ENCODE results near the gene MOV10L1.
"Not testable (repeated sequence)": the region's sequence is repeated elsewhere in the genome, so short reads cannot be mapped to it uniquely, and the experiment has no call there.

Gene MOV10L1

DNA sequence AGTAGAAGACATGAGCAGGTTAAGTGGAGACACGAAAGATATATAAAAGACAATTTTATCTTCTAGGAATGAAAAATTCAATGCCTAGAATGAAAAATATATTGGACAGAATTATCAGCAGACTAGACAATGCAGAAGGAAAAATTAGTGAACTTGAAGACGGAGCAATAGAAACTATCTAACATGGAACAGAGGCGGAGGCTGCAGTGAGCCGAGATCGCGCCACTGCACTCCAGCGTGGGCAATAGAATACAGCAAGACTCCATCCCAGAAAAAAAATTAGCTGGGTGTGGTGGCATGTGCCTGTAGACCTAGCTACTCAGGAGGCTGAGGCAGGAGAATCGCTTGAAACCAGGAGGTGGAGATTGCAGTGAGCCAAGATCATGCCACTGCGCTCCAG lies 47.5 kb downstream of the MOV10L1 start:
- not testable (repeated sequence) for H3K4me1 ChIP-seq (ENCODE audit: control insufficient read depth, low read depth, low read length); H2BK5ac ChIP-seq (ENCODE audit: low read length); H3K4me3 ChIP-seq (ENCODE audit: low read length); H3K23ac ChIP-seq (ENCODE audit: low read length); H3K56ac ChIP-seq (ENCODE audit: low read length); H2AK5ac ChIP-seq (ENCODE audit: low read length); H3K9ac ChIP-seq (ENCODE audit: low read length); H3K79me2 ChIP-seq (ENCODE audit: control insufficient read depth, insufficient read depth, low read length); H3K79me1 ChIP-seq (ENCODE audit: low read length); DNase-seq; H2BK120ac ChIP-seq (ENCODE audit: low read depth, low read length); H3K4ac ChIP-seq (ENCODE audit: low read depth, low read length); H3K27me3 ChIP-seq (ENCODE audit: insufficient read depth, low read length, poor library complexity); H3K36me3 ChIP-seq (ENCODE audit: control insufficient read depth, insufficient read depth, low read length); H3K4me2 ChIP-seq (ENCODE audit: low read length); H3K27ac ChIP-seq (ENCODE audit: low read depth, low read length); H4K5ac ChIP-seq (ENCODE audit: low read length); H2BK15ac ChIP-seq (replicated peaks; ENCODE audit: low read depth); H3K18ac ChIP-seq (ENCODE audit: low read length); H4K8ac ChIP-seq (ENCODE audit: low read depth, low read length)
- WGBS (ENCODE audit: extremely low coverage, insufficient coverage, low lambda C conversion rate), result no CpG with 5 or more reads among the region's 9 CpGs

DNA sequence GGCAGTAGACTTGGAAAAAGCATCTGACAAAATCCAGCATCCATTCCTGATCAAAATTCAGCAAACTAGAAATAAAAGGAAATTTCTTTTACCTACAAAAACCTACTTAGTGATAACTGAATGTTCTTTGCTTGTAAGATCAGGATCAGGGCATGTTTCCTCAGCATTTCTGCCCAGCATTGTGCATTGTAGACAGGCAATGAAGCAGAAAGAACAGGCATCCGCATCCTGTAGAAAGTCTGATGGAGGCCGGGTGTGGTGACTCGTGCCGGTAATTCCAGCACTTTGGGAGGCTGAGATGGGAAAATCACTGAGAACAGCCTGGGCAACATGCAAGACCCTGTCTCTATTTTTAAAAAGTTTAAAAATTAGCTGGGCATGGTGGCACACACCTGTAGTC lies 48.2 kb downstream of the MOV10L1 start:
- Histone ChIP-seq H3K4ac (ENCODE audit: low read depth, low read length) (no peak overlapping the region), H3K18ac (ENCODE audit: low read length) (no peak overlapping the region), H2BK120ac (ENCODE audit: low read depth, low read length) (no peak overlapping the region), H3K27me3 (ENCODE audit: insufficient read depth, low read length, poor library complexity) (no peaks in the 10 kb centered on the region), H3K27ac (ENCODE audit: low read depth, low read length) (no peak overlapping the region), H3K4me2 (ENCODE audit: low read length) (no peak overlapping the region), H3K4me3 (ENCODE audit: low read length) (no peak overlapping the region), H3K56ac (ENCODE audit: low read length) (no peak overlapping the region), H3K79me2 (ENCODE audit: control insufficient read depth, insufficient read depth, low read length) (no peaks in the 10 kb centered on the region), H4K8ac (ENCODE audit: low read depth, low read length) (no peak overlapping the region), H3K36me3 (ENCODE audit: control insufficient read depth, insufficient read depth, low read length) (no peaks in the 10 kb centered on the region), H3K23ac (ENCODE audit: low read length) (no peak overlapping the region), H3K4me1 (ENCODE audit: control insufficient read depth, low read depth, low read length) (no peaks in the 10 kb centered on the region), H3K79me1 (ENCODE audit: low read length) (no peaks in the 10 kb centered on the region), H2AK5ac (ENCODE audit: low read length) (no peak overlapping the region), H4K5ac (ENCODE audit: low read length) (no peak overlapping the region), H2BK15ac (replicated peaks; ENCODE audit: low read depth) (no peak overlapping the region), H3K9ac (ENCODE audit: low read length) (no peak overlapping the region), H2BK5ac (ENCODE audit: low read length) (no peak overlapping the region)
- no CpG with 5 or more reads among the region's 4 CpGs for WGBS (ENCODE audit: extremely low coverage, insufficient coverage, low lambda C conversion rate)
- DNase-seq, result no peak

DNA sequence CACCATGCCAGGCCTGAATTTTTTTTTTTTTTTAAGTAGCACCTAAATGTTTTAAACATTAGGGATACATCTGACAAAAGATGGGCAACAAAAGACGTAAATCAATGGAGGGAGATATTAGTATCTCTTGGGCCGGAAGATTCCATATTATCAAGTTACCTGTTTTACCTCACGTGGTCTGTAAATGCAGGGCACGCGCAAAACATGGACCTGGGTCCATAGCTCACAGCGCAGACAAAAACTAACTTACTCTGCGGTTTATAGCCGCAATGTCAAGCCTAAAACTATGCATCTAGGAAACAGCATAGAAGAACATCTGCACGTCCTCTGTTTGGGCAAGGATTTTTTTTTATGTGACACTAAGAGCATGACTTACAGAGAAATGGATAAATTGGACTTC lies 49.2 kb downstream of the MOV10L1 start:
- Histone ChIP-seq H3K56ac (ENCODE audit: low read length) (no peak overlapping the region), H3K27me3 (ENCODE audit: insufficient read depth, low read length, poor library complexity) (no peaks in the 10 kb centered on the region), H3K18ac (ENCODE audit: low read length) (no peak overlapping the region), H3K4me2 (ENCODE audit: low read length) (no peak overlapping the region), H3K4me3 (ENCODE audit: low read length) (no peak overlapping the region), H2BK120ac (ENCODE audit: low read depth, low read length) (no peak overlapping the region), H4K5ac (ENCODE audit: low read length) (no peak overlapping the region), H3K79me1 (ENCODE audit: low read length) (no peaks in the 10 kb centered on the region), H2BK15ac (replicated peaks; ENCODE audit: low read depth) (no peak overlapping the region), H3K79me2 (ENCODE audit: control insufficient read depth, insufficient read depth, low read length) (no peaks in the 10 kb centered on the region), H3K27ac (ENCODE audit: low read depth, low read length) (no peak overlapping the region), H3K36me3 (ENCODE audit: control insufficient read depth, insufficient read depth, low read length) (no peaks in the 10 kb centered on the region), H3K9ac (ENCODE audit: low read length) (no peak overlapping the region), H3K4me1 (ENCODE audit: control insufficient read depth, low read depth, low read length) (no peaks in the 10 kb centered on the region), H4K8ac (ENCODE audit: low read depth, low read length) (no peak overlapping the region), H3K23ac (ENCODE audit: low read length) (no peak overlapping the region), H2AK5ac (ENCODE audit: low read length) (no peak overlapping the region), H2BK5ac (ENCODE audit: low read length) (no peak overlapping the region), H3K4ac (ENCODE audit: low read depth, low read length) (no peak overlapping the region)
- DNase-seq, result no peak
- no CpG with 5 or more reads among the region's 9 CpGs for WGBS (ENCODE audit: extremely low coverage, insufficient coverage, low lambda C conversion rate)

DNA sequence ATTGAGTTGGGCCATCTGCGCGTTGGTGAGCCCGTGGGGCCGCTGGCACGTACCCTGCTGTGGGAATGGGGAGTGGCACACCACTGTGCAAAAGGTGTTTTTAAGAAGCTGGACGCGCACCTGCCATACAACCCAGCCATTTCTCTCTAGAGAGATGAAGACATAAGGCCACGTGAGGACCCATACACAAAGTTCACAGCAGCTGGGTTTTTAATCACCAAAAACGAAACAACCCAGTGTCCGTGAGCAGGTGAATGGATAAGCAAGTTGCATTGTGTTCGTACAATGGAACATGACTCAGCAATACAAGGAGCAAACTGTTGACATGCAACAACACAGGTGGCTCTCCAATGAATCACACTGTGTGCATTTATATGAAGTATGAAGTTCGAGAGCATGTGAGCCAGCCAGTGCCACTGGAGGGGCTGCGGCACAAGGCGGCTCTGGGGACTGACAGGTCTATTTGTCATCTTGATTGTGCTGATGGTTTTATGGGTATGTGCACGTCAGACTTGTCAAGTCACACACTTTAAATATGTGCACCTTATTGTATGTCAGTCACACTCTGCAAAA lies 50.1 kb downstream of the MOV10L1 start:
- Histone ChIP-seq H3K4me3 (ENCODE audit: low read length) (no peak overlapping the region), H3K36me3 (ENCODE audit: control insufficient read depth, insufficient read depth, low read length) (no peaks in the 10 kb centered on the region), H2BK120ac (ENCODE audit: low read depth, low read length) (no peak overlapping the region), H2BK15ac (replicated peaks; ENCODE audit: low read depth) (no peak overlapping the region), H3K27me3 (ENCODE audit: insufficient read depth, low read length, poor library complexity) (no peaks in the 10 kb centered on the region), H3K79me2 (ENCODE audit: control insufficient read depth, insufficient read depth, low read length) (no peaks in the 10 kb centered on the region), H4K5ac (ENCODE audit: low read length) (no peak overlapping the region), H3K27ac (ENCODE audit: low read depth, low read length) (no peak overlapping the region), H3K4me1 (ENCODE audit: control insufficient read depth, low read depth, low read length) (no peaks in the 10 kb centered on the region), H2AK5ac (ENCODE audit: low read length) (no peak overlapping the region), H4K8ac (ENCODE audit: low read depth, low read length) (no peak overlapping the region), H3K18ac (ENCODE audit: low read length) (no peak overlapping the region), H3K23ac (ENCODE audit: low read length) (no peak overlapping the region), H3K4me2 (ENCODE audit: low read length) (no peak overlapping the region), H3K4ac (ENCODE audit: low read depth, low read length) (no peak overlapping the region), H3K56ac (ENCODE audit: low read length) (no peak overlapping the region), H2BK5ac (ENCODE audit: low read length) (no peak overlapping the region), H3K9ac (ENCODE audit: low read length) (no peak overlapping the region), H3K79me1 (ENCODE audit: low read length) (no peaks in the 10 kb centered on the region)
- no peak for DNase-seq
- WGBS (ENCODE audit: extremely low coverage, insufficient coverage, low lambda C conversion rate), result no CpG with 5 or more reads among the region's 15 CpGs

DNA sequence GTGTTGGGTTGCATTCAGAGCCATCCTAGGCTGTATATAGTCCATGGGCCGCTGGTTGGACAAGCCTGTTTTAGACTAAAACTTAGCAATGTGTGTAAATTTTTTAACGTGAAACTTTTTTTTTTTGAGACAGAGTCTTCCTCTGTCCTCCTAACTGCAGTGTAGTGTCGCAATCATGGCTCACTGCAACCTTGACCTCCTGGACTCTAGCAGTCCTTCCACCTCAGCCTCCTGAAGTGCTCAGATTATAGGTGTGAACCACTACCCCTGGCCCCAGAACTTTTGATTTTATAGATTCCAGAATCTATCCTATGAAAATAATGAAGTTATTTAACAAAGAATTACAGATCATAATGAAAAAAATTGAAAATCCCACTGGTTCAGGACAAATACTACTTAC lies 50.8 kb downstream of the MOV10L1 start:
- no peak overlapping the region for H4K8ac ChIP-seq (ENCODE audit: low read depth, low read length)
- no peak overlapping the region for H2BK15ac ChIP-seq (replicated peaks; ENCODE audit: low read depth)
- H3K36me3 ChIP-seq (ENCODE audit: control insufficient read depth, insufficient read depth, low read length), result no peaks in the 10 kb centered on the region
- DNase-seq, result no peak
- H4K5ac ChIP-seq (ENCODE audit: low read length), result no peak overlapping the region
- no peaks in the 10 kb centered on the region for H3K79me2 ChIP-seq (ENCODE audit: control insufficient read depth, insufficient read depth, low read length)
- no peak overlapping the region for H3K4ac ChIP-seq (ENCODE audit: low read depth, low read length)
- H3K27me3 ChIP-seq (ENCODE audit: insufficient read depth, low read length, poor library complexity), result no peaks in the 10 kb centered on the region
- H3K9ac ChIP-seq (ENCODE audit: low read length), result no peak overlapping the region
- H3K27ac ChIP-seq (ENCODE audit: low read depth, low read length), result no peak overlapping the region
- H3K4me2 ChIP-seq (ENCODE audit: low read length), result no peak overlapping the region
- no peaks in the 10 kb centered on the region for H3K79me1 ChIP-seq (ENCODE audit: low read length)
- no peak overlapping the region for H3K4me3 ChIP-seq (ENCODE audit: low read length)
- WGBS (ENCODE audit: extremely low coverage, insufficient coverage, low lambda C conversion rate), result no CpG with 5 or more reads among the region's 3 CpGs
- no peak overlapping the region for H3K18ac ChIP-seq (ENCODE audit: low read length)
- H2BK120ac ChIP-seq (ENCODE audit: low read depth, low read length), result no peak overlapping the region
- H3K4me1 ChIP-seq (ENCODE audit: control insufficient read depth, low read depth, low read length), result no peaks in the 10 kb centered on the region
- H3K56ac ChIP-seq (ENCODE audit: low read length), result no peak overlapping the region
- H2BK5ac ChIP-seq (ENCODE audit: low read length), result no peak overlapping the region
- H2AK5ac ChIP-seq (ENCODE audit: low read length), result no peak overlapping the region
- no peak overlapping the region for H3K23ac ChIP-seq (ENCODE audit: low read length)

DNA sequence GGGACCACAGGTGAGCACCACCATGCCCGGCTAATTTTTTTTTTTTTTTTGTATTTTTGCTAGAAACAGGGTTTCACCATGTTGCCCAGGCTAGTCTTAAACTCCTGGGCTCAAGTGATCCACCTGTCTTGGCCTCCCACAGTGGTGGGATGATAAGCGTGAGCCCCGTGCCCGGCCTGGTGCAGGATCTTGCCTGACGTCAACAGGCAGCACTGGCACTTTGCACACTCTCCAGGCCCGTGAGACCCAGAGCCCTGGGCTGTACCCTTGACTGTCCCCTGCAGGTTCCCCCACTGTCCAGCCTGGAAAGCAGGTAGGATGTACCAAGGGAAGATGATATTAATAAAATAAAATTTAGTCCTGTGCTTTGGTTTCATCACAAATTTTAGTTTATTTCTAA lies 51.7 kb downstream of the MOV10L1 start:
- no peak overlapping the region for H2BK15ac ChIP-seq (replicated peaks; ENCODE audit: low read depth)
- H3K27me3 ChIP-seq (ENCODE audit: insufficient read depth, low read length, poor library complexity), result no peaks in the 10 kb centered on the region
- H3K27ac ChIP-seq (ENCODE audit: low read depth, low read length), result no peak overlapping the region
- no CpG with 5 or more reads among the region's 6 CpGs for WGBS (ENCODE audit: extremely low coverage, insufficient coverage, low lambda C conversion rate)
- no peak overlapping the region for H3K4me2 ChIP-seq (ENCODE audit: low read length)
- H2AK5ac ChIP-seq (ENCODE audit: low read length), result no peak overlapping the region
- H3K79me1 ChIP-seq (ENCODE audit: low read length), result no peaks in the 10 kb centered on the region
- H2BK120ac ChIP-seq (ENCODE audit: low read depth, low read length), result no peak overlapping the region
- no peak overlapping the region for H4K5ac ChIP-seq (ENCODE audit: low read length)
- H4K8ac ChIP-seq (ENCODE audit: low read depth, low read length), result no peak overlapping the region
- no peaks in the 10 kb centered on the region for H3K4me1 ChIP-seq (ENCODE audit: control insufficient read depth, low read depth, low read length)
- no peak overlapping the region for H3K4ac ChIP-seq (ENCODE audit: low read depth, low read length)
- no peak for DNase-seq
- H3K23ac ChIP-seq (ENCODE audit: low read length), result no peak overlapping the region
- no peaks in the 10 kb centered on the region for H3K79me2 ChIP-seq (ENCODE audit: control insufficient read depth, insufficient read depth, low read length)
- H3K36me3 ChIP-seq (ENCODE audit: control insufficient read depth, insufficient read depth, low read length), result no peaks in the 10 kb centered on the region
- no peak overlapping the region for H3K9ac ChIP-seq (ENCODE audit: low read length)
- no peak overlapping the region for H2BK5ac ChIP-seq (ENCODE audit: low read length)
- no peak overlapping the region for H3K18ac ChIP-seq (ENCODE audit: low read length)
- no peak overlapping the region for H3K4me3 ChIP-seq (ENCODE audit: low read length)
- H3K56ac ChIP-seq (ENCODE audit: low read length), result no peak overlapping the region

Measured in mesendoderm (in vitro differentiated cells).